ENCODE results near the gene TNP1. TPM values are rescaled to one million over a fixed set of nuclear protein-coding genes. Genes with fewer than 3 reads are reported as not detected.

TNP1 gene
- total RNA-seq, 2 experiments from 2014 or later, result not detected

DNA sequence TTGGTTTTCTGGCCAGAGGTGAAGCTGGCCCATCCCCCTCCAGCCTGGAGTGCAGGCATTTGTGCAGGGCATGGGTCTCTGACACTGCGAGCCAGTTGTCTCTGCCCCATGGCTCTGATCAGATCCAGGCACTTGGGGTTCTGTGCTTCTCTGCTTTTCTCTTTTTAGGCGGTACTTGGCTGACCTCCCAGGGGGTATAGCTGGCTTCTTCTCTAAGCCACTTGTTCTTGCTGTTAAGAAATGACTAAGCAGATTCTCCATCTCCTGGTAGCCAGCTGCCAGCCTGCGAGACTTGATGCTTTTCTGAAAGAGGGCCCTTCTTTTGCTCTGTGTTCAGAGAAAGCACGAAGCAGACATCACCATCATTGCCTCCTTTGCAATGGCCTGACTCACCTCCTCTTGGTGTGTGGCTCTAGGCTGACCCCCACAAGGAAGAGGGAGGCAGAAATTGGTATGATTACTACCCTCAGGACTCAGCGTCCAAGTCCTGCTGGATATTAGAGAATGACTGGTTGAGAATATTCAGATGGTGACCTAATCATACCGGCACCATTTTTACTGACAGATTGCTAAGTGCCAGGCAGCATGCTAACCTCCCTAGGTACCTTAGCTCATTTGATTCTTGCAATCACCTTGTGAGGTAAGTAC lies 32.7 kb downstream of the TNP1 start:
- H3K9me3 Mint-ChIP-seq, result no peaks in the 10 kb centered on the region
- CTCF ChIA-PET, result no interaction called here
- no peak overlapping the region for H3K4me3 Mint-ChIP-seq
- H3K36me3 Mint-ChIP-seq (ENCODE audit: low read depth), result no peaks in the 10 kb centered on the region
- no peak for DNase-seq
- no peak overlapping the region for H3K27ac Mint-ChIP-seq
- H3K4me1 Mint-ChIP-seq (ENCODE audit: low read depth), result no peaks in the 10 kb centered on the region
- intact Hi-C loops (cut with micrococcal nuclease), result no loop called here
- H3K27me3 Mint-ChIP-seq (ENCODE audit: low read depth), result peaks cover 10% of the 10 kb centered on the region

- Mint-ChIP-seq H3K4me3 (no peak overlapping the region), H3K36me3 (ENCODE audit: low read depth) (no peaks in the 10 kb centered on the region), H3K27me3 (ENCODE audit: low read depth) (peaks cover 3% of the 10 kb centered on the region), H3K9me3 (no peaks in the 10 kb centered on the region), H3K27ac (no peak overlapping the region), H3K4me1 (ENCODE audit: low read depth) (no peaks in the 10 kb centered on the region)
- DNase-seq, result no peak
- intact Hi-C loops (cut with micrococcal nuclease), result no loop called here
- CTCF ChIA-PET, result no interaction called here
Observed at GRCh38 chr2:216822470-216822869, 37.4 kb downstream of the TNP1 start.

- CTCF ChIA-PET, result no interaction called here
- H3K27ac Mint-ChIP-seq, result no peak overlapping the region
- intact Hi-C loops (cut with micrococcal nuclease), result no loop called here
- H3K27me3 Mint-ChIP-seq (ENCODE audit: low read depth), result peaks cover under 1% of the 10 kb centered on the region
- H3K4me3 Mint-ChIP-seq, result no peak overlapping the region
- no peak for DNase-seq
- no peaks in the 10 kb centered on the region for H3K9me3 Mint-ChIP-seq
- H3K4me1 Mint-ChIP-seq (ENCODE audit: low read depth), result no peaks in the 10 kb centered on the region
- no peaks in the 10 kb centered on the region for H3K36me3 Mint-ChIP-seq (ENCODE audit: low read depth)
Observed at GRCh38 chr2:216820709-216821108, 39.2 kb downstream of the TNP1 start.

DNA sequence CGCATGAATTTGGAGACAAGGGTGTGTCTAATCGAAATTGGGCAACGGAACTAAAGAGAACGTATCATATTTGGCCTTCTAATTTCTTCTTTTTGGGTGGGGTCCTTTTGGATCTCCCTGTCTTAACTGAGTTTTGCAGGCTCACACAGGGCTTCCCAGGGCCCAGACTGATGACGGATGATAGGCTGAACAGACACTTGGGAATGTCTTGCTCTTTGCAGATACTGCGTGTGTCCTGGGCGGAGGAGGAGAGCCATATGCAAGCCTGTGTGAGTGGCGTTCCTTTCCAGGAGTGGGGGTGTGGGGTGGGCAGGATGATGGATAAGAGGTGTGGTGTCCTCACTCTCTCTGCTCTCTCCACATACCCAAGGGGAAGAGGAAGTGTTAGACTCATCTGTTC lies 40.1 kb downstream of the TNP1 start:
- DNase-seq, result no peak
- intact Hi-C loops (cut with micrococcal nuclease), result no loop called here
- no peak overlapping the region for H3K27ac Mint-ChIP-seq
- CTCF ChIA-PET, result no interaction called here
- no peak overlapping the region for H3K4me3 Mint-ChIP-seq
- H3K4me1 Mint-ChIP-seq (ENCODE audit: low read depth), result no peaks in the 10 kb centered on the region
- peaks cover 2% of the 10 kb centered on the region for H3K27me3 Mint-ChIP-seq (ENCODE audit: low read depth)
- no peaks in the 10 kb centered on the region for H3K36me3 Mint-ChIP-seq (ENCODE audit: low read depth)
- H3K9me3 Mint-ChIP-seq, result no peaks in the 10 kb centered on the region

DNA sequence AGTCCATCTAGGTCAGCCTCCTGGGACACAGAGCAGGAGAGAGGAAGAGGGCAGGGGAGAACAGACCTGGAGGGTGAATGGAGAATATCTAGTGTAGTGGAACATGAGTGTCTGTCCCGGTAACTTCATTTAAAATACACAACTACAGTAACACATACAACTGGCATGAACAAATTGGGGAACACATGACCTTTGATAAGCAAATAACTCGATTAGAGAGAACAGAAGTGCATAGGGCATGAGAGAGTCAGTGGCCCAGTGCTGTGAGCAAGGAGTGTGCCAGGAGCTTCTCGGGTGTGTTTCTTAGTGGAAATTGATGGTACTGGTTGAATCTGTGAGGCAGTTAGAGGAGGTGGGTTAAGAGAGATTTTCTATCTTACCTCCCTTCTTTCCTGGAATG lies 40.8 kb downstream of the TNP1 start:
- no peaks in the 10 kb centered on the region for H3K4me1 Mint-ChIP-seq (ENCODE audit: low read depth)
- CTCF ChIA-PET, result no interaction called here
- intact Hi-C loops (cut with micrococcal nuclease), result no loop called here
- H3K4me3 Mint-ChIP-seq, result no peak overlapping the region
- no peak for DNase-seq
- H3K36me3 Mint-ChIP-seq (ENCODE audit: low read depth), result no peaks in the 10 kb centered on the region
- H3K27me3 Mint-ChIP-seq (ENCODE audit: low read depth), result peaks cover 2% of the 10 kb centered on the region
- H3K9me3 Mint-ChIP-seq, result no peaks in the 10 kb centered on the region
- H3K27ac Mint-ChIP-seq, result no peak overlapping the region

DNA sequence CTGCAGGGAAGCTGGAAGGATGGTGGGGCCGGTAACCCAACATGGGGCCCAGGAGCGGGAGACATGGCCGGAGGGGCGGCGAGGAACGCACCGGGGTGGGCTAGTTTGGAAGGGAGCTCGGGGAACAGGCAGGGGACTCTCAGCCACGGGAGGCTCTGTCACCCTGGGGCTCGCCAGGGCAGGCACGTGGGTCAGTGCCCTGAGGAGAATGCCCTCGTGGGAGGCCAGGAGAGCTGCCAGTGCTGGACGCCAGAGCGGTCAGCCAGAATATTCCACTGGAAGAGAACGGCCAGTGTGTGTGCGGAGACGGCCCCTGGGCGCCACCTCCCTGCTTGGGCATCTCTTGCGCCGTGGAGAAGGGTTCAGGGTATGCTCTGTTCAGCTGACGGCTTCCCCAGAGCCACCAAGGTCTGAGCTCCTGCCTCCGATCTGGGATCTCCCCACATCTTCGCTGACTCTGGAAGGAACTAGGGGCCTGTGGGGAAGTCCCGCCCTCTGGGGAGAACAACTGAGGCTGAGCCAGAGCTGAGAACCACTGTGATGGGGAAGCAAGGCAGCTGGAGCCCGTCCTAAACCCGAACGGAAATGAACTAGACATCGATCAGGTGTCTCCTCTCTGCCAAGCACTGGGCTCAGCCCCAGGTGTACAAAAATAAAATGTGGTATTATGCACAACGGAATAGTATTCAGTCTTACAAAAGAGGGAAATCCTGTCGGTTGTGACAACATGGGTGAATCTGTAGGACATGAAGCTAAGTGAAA lies 49.3 kb downstream of the TNP1 start:
- H3K36me3 Mint-ChIP-seq (ENCODE audit: low read depth), result no peaks in the 10 kb centered on the region
- DNase-seq, result no peak
- H3K4me3 Mint-ChIP-seq, result no peak overlapping the region
- H3K9me3 Mint-ChIP-seq, result no peaks in the 10 kb centered on the region
- H3K27me3 Mint-ChIP-seq (ENCODE audit: low read depth), result no peaks in the 10 kb centered on the region
- intact Hi-C loops (cut with micrococcal nuclease), result no loop called here
- CTCF ChIA-PET, result no interaction called here
- no peaks in the 10 kb centered on the region for H3K4me1 Mint-ChIP-seq (ENCODE audit: low read depth)
- H3K27ac Mint-ChIP-seq, result no peak overlapping the region

Other genes with a start within 250 kb of the TNP1 start
- 1 to 10 TPM; 2.4 to 2.7 TPM for gene IGFBP2, start 226.6 kb downstream of the TNP1 start, total RNA-seq
- gene IGFBP5, start 164.5 kb downstream of the TNP1 start, total RNA-seq, result not detected

Data from activated naive CD4-positive, alpha-beta T cell treated with anti-CD3 and anti-CD28 coated beads for 36 hours (primary cell).